ENCODE results near the gene HCN1. TPM values are rescaled to one million over a fixed set of nuclear protein-coding genes. Genes with fewer than 3 reads are reported as not detected.

Gene HCN1
- total and polyA plus RNA-seq, 2 of the 8 experiments (the other 6 are each of a cell fraction or from before 2014, with no cell fraction given) = 1.1 to 6.7 TPM

GRCh38 chr5:45225571-45226031 lies 470.6 kb downstream of the HCN1 start (continued):
- TF ChIP-seq SIN3A (conservative IDR thresholded peaks at IDR 0.05 in 1 of 2, IDR thresholded peaks at IDR 0.05 in 1 of 2; ENCODE audit: low read depth in 1 of 2, low read length in 2 of 2) (no peak), ASH2L (IDR thresholded peaks at IDR 0.05; ENCODE audit: low read length) (no peak), KDM5A (IDR thresholded peaks at IDR 0.05; ENCODE audit: low read length) (no peak), EZH2 (IDR thresholded peaks at IDR 0.05; ENCODE audit: low read depth, low read length, severe bottlenecking) (no peak), YY1 (IDR thresholded peaks at IDR 0.05; ENCODE audit: low read depth, low read length) (no peak), CTCF (IDR thresholded peaks at IDR 0.05; ENCODE audit: control extremely low read depth in 1 of 3, insufficient read depth in 1 of 3, low read depth in 1 of 3, low read length in 3 of 3) (peak in 2 of 3 experiments; percentile 13; a peak in 2 of 4 replicates), GABPA (IDR thresholded peaks at IDR 0.05; ENCODE audit: borderline replicate concordance, insufficient read depth, low read length) (no peak), TBP (IDR thresholded peaks at IDR 0.05; ENCODE audit: low read depth, low read length) (no peak)

Measured in H1 (cell line).